Trophoblast cell (in vitro differentiated cells and primary cell): Measurements from ENCODE around the gene ILDR1.

Experiments used
- DNase-seq, 2 donors: peaks; one replicate each; pipeline ENCODE4 v3.0.0-alpha.2; 2016
- H2AFZ ChIP-seq: 2 replicates; pipeline ENCODE4 v1.6.1; 2013; ENCODE audit warnings: low read length, moderate library complexity, mild to moderate bottlenecking; ENCODE audit not compliant: insufficient read depth, poor library complexity
- H2AK5ac ChIP-seq: 2 replicates; pipeline ENCODE4 v1.6.1; 2013; ENCODE audit warnings: mild to moderate bottlenecking, low read length
- H2BK120ac ChIP-seq: 2 replicates; pipeline ENCODE4 v1.6.1; 2013; ENCODE audit warnings: low read length, mild to moderate bottlenecking, moderate library complexity; ENCODE audit not compliant: insufficient read depth, poor library complexity
- H2BK12ac ChIP-seq: 2 replicates; pipeline ENCODE4 v1.6.1; 2013; ENCODE audit warnings: mild to moderate bottlenecking, low read length, moderate library complexity
- H2BK5ac ChIP-seq: 2 replicates; pipeline ENCODE4 v1.6.1; 2013; ENCODE audit warnings: low read length, low read depth, moderate library complexity, mild to moderate bottlenecking; ENCODE audit not compliant: poor library complexity
- H3K14ac ChIP-seq: 2 replicates; pipeline ENCODE4 v1.6.1; 2013; ENCODE audit warnings: mild to moderate bottlenecking, low read length
- H3K18ac ChIP-seq: 2 replicates; pipeline ENCODE4 v1.6.1; 2013; ENCODE audit warnings: mild to moderate bottlenecking, low read length
- H3K23ac ChIP-seq: 2 replicates; pipeline ENCODE4 v1.6.1; 2013; ENCODE audit warnings: low read length
- H3K27ac ChIP-seq: 2 replicates; pipeline ENCODE4 v1.5.1; 2013; ENCODE audit warnings: low read depth, mild to moderate bottlenecking, inconsistent platforms, low read length, moderate library complexity
- H3K27me3 ChIP-seq: 2 replicates; pipeline ENCODE4 v1.6.1; 2013; ENCODE audit warnings: inconsistent platforms, mild to moderate bottlenecking, low read length, moderate library complexity; ENCODE audit not compliant: insufficient read depth
- H3K36me3 ChIP-seq, 2 experiments: 1 replicate in 1 of 2; 2 replicates in 1 of 2; pipeline ENCODE4 v1.6.1; 2013; ENCODE audit warnings: low read length in 2 of 2, mild to moderate bottlenecking in 2 of 2, moderate library complexity in 1 of 2; ENCODE audit not compliant: insufficient read depth in 2 of 2, control insufficient read depth in 1 of 2
- H3K4ac ChIP-seq: 2 replicates; pipeline ENCODE4 v1.6.1; 2013; ENCODE audit warnings: low read depth, mild to moderate bottlenecking, low read length, moderate library complexity
- H3K4me1 ChIP-seq, 2 experiments: 1 replicate in 1 of 2; 2 replicates in 1 of 2; pipeline ENCODE4 v1.6.1; 2013; ENCODE audit warnings: low read length in 2 of 2, mild to moderate bottlenecking in 2 of 2, moderate library complexity in 1 of 2; ENCODE audit not compliant: insufficient read depth in 2 of 2, control insufficient read depth in 1 of 2
- H3K4me2 ChIP-seq: 2 replicates; pipeline ENCODE4 v1.6.1; 2013; ENCODE audit warnings: inconsistent platforms, mild to moderate bottlenecking, low read length, moderate library complexity
- H3K4me3 ChIP-seq: 2 replicates; pipeline ENCODE4 v1.5.1; 2013; ENCODE audit warnings: mild to moderate bottlenecking, low read depth, low read length, inconsistent platforms
- H3K79me1 ChIP-seq: one replicate; pipeline ENCODE4 v1.6.1; 2013; ENCODE audit warnings: low read length
- H3K79me2 ChIP-seq: 2 replicates; pipeline ENCODE4 v1.6.1; 2013; ENCODE audit warnings: low read length, mild to moderate bottlenecking; ENCODE audit not compliant: control insufficient read depth, insufficient read depth, poor library complexity
- H3K9ac ChIP-seq: 2 replicates; pipeline ENCODE4 v1.6.1; 2013; ENCODE audit warnings: mild to moderate bottlenecking, low read length
- H3K9me3 ChIP-seq: 2 replicates; pipeline ENCODE4 v1.6.1; 2013; ENCODE audit warnings: low read depth, mild to moderate bottlenecking, control low read depth, inconsistent platforms, low read length; ENCODE audit not compliant: insufficient read depth
- H4K12ac ChIP-seq: 2 replicates; pipeline ENCODE4 v1.6.1; 2013; ENCODE audit warnings: low read depth, mild to moderate bottlenecking, low read length, moderate library complexity
- H4K8ac ChIP-seq: 2 replicates; pipeline ENCODE4 v1.6.1; 2013; ENCODE audit warnings: low read depth, mild to moderate bottlenecking, low read length, moderate library complexity
- H4K91ac ChIP-seq: one replicate; pipeline ENCODE4 v1.6.1; 2013; ENCODE audit warnings: low read depth, mild to moderate bottlenecking, low read length, moderate library complexity
- WGBS: extraction: QIAGEN DNeasy Blood & Tissue Kit; methylation state at CpG from one replicate; pipeline ENCODE4 v1.1.7; 2013; ENCODE audit warnings: missing lambda C conversion rate; ENCODE audit not compliant: insufficient read length, insufficient coverage; ENCODE audit errors: extremely low coverage; 5-methylcytosine and 5-hydroxymethylcytosine counted together

ILDR1 gene

GRCh38 chr3:122012821-122013220 is 9.2 kb downstream of the ILDR1 start:
- Histone ChIP-seq H3K18ac (no peak overlapping the region), H3K27ac (no peak overlapping the region), H3K23ac (no peak overlapping the region), H3K4me1 (no peaks in the 10 kb centered on the region), H2BK12ac (no peak overlapping the region), H2BK120ac (no peak overlapping the region), H3K79me2 (no peaks in the 10 kb centered on the region), H3K4ac (no peak overlapping the region), H2AK5ac (no peak overlapping the region), H3K4me2 (no peak overlapping the region), H3K14ac (no peak overlapping the region), H3K36me3 (no peaks in the 10 kb centered on the region), H4K8ac (no peak overlapping the region), H4K91ac (no peak overlapping the region), H3K79me1 (no peaks in the 10 kb centered on the region), H2BK5ac (no peak overlapping the region), H3K9ac (no peak overlapping the region), H2AFZ (no peak overlapping the region), H3K27me3 (peaks cover 2% of the 10 kb centered on the region), H3K9me3 (no peaks in the 10 kb centered on the region), H3K4me3 (no peak overlapping the region), H4K12ac (no peak overlapping the region)
- no CpG with 5 or more reads among the region's 1 CpG for WGBS
- no peak for DNase-seq

DNA sequence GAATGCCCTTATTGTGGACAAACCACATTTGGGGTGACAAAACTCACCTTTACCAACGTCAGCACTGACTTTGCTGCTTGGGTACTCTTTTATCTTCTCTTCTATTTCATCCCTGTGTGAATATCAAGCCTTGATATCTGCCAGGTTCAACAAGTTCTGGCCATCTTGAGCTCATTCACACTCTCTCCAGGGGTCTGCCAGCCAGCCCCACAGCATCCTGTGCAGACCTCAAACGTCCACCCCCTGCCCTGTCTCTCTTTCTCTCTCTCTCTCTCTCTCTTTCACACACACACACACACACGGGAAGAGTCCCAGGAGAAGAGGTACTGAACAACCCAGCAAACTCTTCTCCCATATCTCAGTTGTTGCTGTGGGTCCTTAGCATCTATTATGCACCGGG is 10.7 kb downstream of the ILDR1 start:
- DNase-seq, result no peak
- peaks cover 0 to under 1% of the 10 kb centered on the region in 2 experiments for H3K4me1 ChIP-seq
- no peak overlapping the region for H2AFZ ChIP-seq
- no peaks in the 10 kb centered on the region for H3K79me1 ChIP-seq
- H3K9ac ChIP-seq, result no peak overlapping the region
- no peak overlapping the region for H4K91ac ChIP-seq
- H3K4ac ChIP-seq, result no peak overlapping the region
- no peak overlapping the region for H3K23ac ChIP-seq
- no peak overlapping the region for H3K4me3 ChIP-seq
- H2BK120ac ChIP-seq, result no peak overlapping the region
- no peak overlapping the region for H3K14ac ChIP-seq
- no peak overlapping the region for H3K4me2 ChIP-seq
- WGBS, result no CpG with 5 or more reads among the region's 4 CpGs
- no peaks in the 10 kb centered on the region for H3K36me3 ChIP-seq
- H2AK5ac ChIP-seq, result no peak overlapping the region
- H3K27ac ChIP-seq, result no peak overlapping the region
- no peaks in the 10 kb centered on the region for H3K79me2 ChIP-seq
- H4K12ac ChIP-seq, result no peak overlapping the region
- H3K18ac ChIP-seq, result no peak overlapping the region
- H3K9me3 ChIP-seq, result no peaks in the 10 kb centered on the region
- peaks cover 2% of the 10 kb centered on the region for H3K27me3 ChIP-seq
- H2BK12ac ChIP-seq, result no peak overlapping the region
- H4K8ac ChIP-seq, result no peak overlapping the region
- H2BK5ac ChIP-seq, result no peak overlapping the region

DNA sequence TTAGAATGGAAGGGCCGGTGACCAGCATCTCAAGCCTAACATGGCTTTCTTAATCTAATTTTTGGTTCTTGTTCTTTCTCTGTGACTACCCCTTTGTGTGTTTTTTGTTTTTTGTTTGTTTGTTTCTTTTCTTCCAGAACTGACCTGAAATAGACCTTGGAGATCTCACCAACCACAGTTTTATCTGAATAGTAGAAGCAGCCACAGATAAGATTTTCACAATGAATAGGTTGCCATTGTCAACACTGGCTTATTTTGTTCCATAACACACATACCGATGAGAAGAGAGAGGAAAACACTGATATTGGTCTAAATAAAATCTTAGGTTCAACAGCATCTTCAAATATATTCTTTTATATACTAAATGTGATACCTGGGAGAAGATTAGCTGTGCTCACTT is 11.5 kb downstream of the ILDR1 start:
- Histone ChIP-seq H3K36me3 (no peaks in the 10 kb centered on the region), H3K9ac (no peak overlapping the region), H4K8ac (no peak overlapping the region), H3K4me1 (peaks cover 1 to 5% of the 10 kb centered on the region in 2 experiments), H2AFZ (no peak overlapping the region), H3K79me2 (no peaks in the 10 kb centered on the region), H2BK5ac (no peak overlapping the region), H3K27me3 (peaks cover 2% of the 10 kb centered on the region), H3K4ac (no peak overlapping the region), H4K12ac (no peak overlapping the region), H3K9me3 (no peaks in the 10 kb centered on the region), H3K18ac (no peak overlapping the region), H3K4me2 (no peak overlapping the region), H3K14ac (no peak overlapping the region), H3K4me3 (no peak overlapping the region), H3K79me1 (no peaks in the 10 kb centered on the region), H4K91ac (no peak overlapping the region), H3K27ac (no peak overlapping the region), H2AK5ac (no peak overlapping the region), H2BK12ac (no peak overlapping the region), H2BK120ac (no peak overlapping the region), H3K23ac (no peak overlapping the region)
- DNase-seq, result no peak
- no CpG with 5 or more reads among the region's 2 CpGs for WGBS

GRCh38 chr3:122008166-122008565 is 13.9 kb downstream of the ILDR1 start:
- Histone ChIP-seq H3K9ac (no peak overlapping the region), H3K79me2 (no peaks in the 10 kb centered on the region), H2AK5ac (no peak overlapping the region), H3K4ac (no peak overlapping the region), H3K27ac (no peak overlapping the region), H2BK12ac (no peak overlapping the region), H2BK5ac (no peak overlapping the region), H3K14ac (no peak overlapping the region), H2AFZ (no peak overlapping the region), H3K4me3 (no peak overlapping the region), H3K4me2 (no peak overlapping the region), H4K91ac (no peak overlapping the region), H3K9me3 (no peaks in the 10 kb centered on the region), H3K36me3 (no peaks in the 10 kb centered on the region), H3K79me1 (no peaks in the 10 kb centered on the region), H3K23ac (no peak overlapping the region), H4K12ac (no peak overlapping the region), H3K18ac (no peak overlapping the region), H3K27me3 (peaks cover 2% of the 10 kb centered on the region), H4K8ac (no peak overlapping the region), H3K4me1 (peaks cover 10 to 12% of the 10 kb centered on the region in 2 experiments), H2BK120ac (no peak overlapping the region)
- DNase-seq, result no peak
- WGBS, result no CpG with 5 or more reads among the region's 2 CpGs
